ENCODE results near the gene PTPRN2.
"Not testable (repeated sequence)": the region's sequence is repeated elsewhere in the genome, so short reads cannot be mapped to it uniquely, and the experiment has no call there.

Gene PTPRN2

GRCh38 chr7:157521061-157521731 is 1066.4 kb downstream of the PTPRN2 start:
- DNase-seq, result no peak

- no peak for DNase-seq
These were observed 1067.4 kb downstream of the PTPRN2 start for GRCh38 chr7:157520249-157520648.

- DNase-seq, result no peak
These were observed 1067.8 kb downstream of the PTPRN2 start for GRCh38 chr7:157519798-157520244.

- DNase-seq, result no peak
These were observed 1068.4 kb downstream of the PTPRN2 start for GRCh38 chr7:157519246-157519645.

GRCh38 chr7:157518514-157519175 is 1069.0 kb downstream of the PTPRN2 start:
- no peak for DNase-seq

- DNase-seq, result no peak
These were observed 1069.7 kb downstream of the PTPRN2 start for GRCh38 chr7:157517782-157518513.

- DNase-seq, result no peak
These were observed 1070.5 kb downstream of the PTPRN2 start for GRCh38 chr7:157516911-157517781.

- no peak for DNase-seq
These were observed 1071.3 kb downstream of the PTPRN2 start for GRCh38 chr7:157516311-157516710.

- DNase-seq, result no peak
These were observed 1072.1 kb downstream of the PTPRN2 start for GRCh38 chr7:157515342-157516041.

GRCh38 chr7:157514746-157515145 is 1072.9 kb downstream of the PTPRN2 start:
- no peak for DNase-seq

- no peak for DNase-seq
These were observed 1073.3 kb downstream of the PTPRN2 start for GRCh38 chr7:157514306-157514705.

- no peak for DNase-seq
These were observed 1073.9 kb downstream of the PTPRN2 start for GRCh38 chr7:157513682-157514081.

GRCh38 chr7:157513162-157513621 is 1074.4 kb downstream of the PTPRN2 start:
- no peak for DNase-seq

- DNase-seq, result no peak
These were observed 1078.4 kb downstream of the PTPRN2 start for GRCh38 chr7:157509226-157509625.

- no peak for DNase-seq
These were observed 1079.1 kb downstream of the PTPRN2 start for GRCh38 chr7:157508477-157508881.

- DNase-seq, result peak; percentile 17
These were observed 1079.6 kb downstream of the PTPRN2 start for GRCh38 chr7:157507987-157508386.

- no peak for DNase-seq
These were observed 1081.4 kb downstream of the PTPRN2 start for GRCh38 chr7:157506268-157506667.

- DNase-seq, result no peak
These were observed 1082.0 kb downstream of the PTPRN2 start for GRCh38 chr7:157505646-157506045.

- no peak for DNase-seq
These were observed 1084.4 kb downstream of the PTPRN2 start for GRCh38 chr7:157503229-157503628.

- DNase-seq, result no peak
These were observed 1084.9 kb downstream of the PTPRN2 start for GRCh38 chr7:157502701-157503111.

- no peak for DNase-seq
These were observed 1086.0 kb downstream of the PTPRN2 start for GRCh38 chr7:157501581-157501980.

- DNase-seq, result not testable (repeated sequence)
These were observed 1086.6 kb downstream of the PTPRN2 start for GRCh38 chr7:157500989-157501540.
